CD4-positive, alpha-beta memory T cell (primary cell): ENCODE results near the gene CLEC1B. TPM values are rescaled to one million over a fixed set of nuclear protein-coding genes. Genes with fewer than 3 reads are reported as not detected.
A peak's percentile ranks its signal among the peaks of the same experiment; 100 is the strongest.
"Not testable (repeated sequence)": the region's sequence is repeated elsewhere in the genome, so short reads cannot be mapped to it uniquely, and the experiment has no call there.

Experiments used
- CTCF ChIA-PET: fragments of 350-600 bp; sonication (Branson Sonifier 250); formaldehyde crosslinking; loops from one replicate; lab custom pipeline; 2021; ENCODE audit warnings: inconsistent platforms; ENCODE audit not compliant: partially characterized antibody; lab: Charles Lee
- POLR2A ChIA-PET: fragments of 350-600 bp; sonication (Branson Sonifier 250); formaldehyde crosslinking; loops from one replicate; lab custom pipeline; 2021; ENCODE audit not compliant: partially characterized antibody; lab: Charles Lee
- DNase-seq, 5 donors: peaks; one replicate each; pipeline versions ENCODE4 v3.0.0 to v3.0.0-alpha.2; 2020 to 2022; ENCODE audit warnings: mixed read lengths in 1 of 5
- H3K27ac ChIP-seq: one replicate; pipeline ENCODE4 v1.7.0; 2013; ENCODE audit warnings: low read depth, low read length
- H3K27me3 ChIP-seq: 2 replicates; pipeline ENCODE4 v1.7.0; 2013; ENCODE audit warnings: mild to moderate bottlenecking, low read length, moderate library complexity; ENCODE audit not compliant: insufficient read depth
- H3K36me3 ChIP-seq: 2 replicates; pipeline ENCODE4 v1.7.0; 2013; ENCODE audit warnings: mild to moderate bottlenecking, low read length, moderate library complexity; ENCODE audit not compliant: insufficient read depth
- H3K4me1 ChIP-seq: 2 replicates; pipeline ENCODE4 v1.7.0; 2013; ENCODE audit warnings: mild to moderate bottlenecking, low read length, moderate library complexity; ENCODE audit not compliant: insufficient read depth
- H3K4me3 ChIP-seq, 2 donors: one replicate each; pipeline ENCODE4 v1.7.0; 2013; ENCODE audit warnings: low read length in 2 of 2, mild to moderate bottlenecking in 1 of 2
- H3K9me3 ChIP-seq, 2 donors: one replicate each; pipeline ENCODE4 v1.7.0; 2013; ENCODE audit warnings: low read length in 2 of 2, control low read depth in 1 of 2; ENCODE audit not compliant: control insufficient read depth in 1 of 2
- H3K27ac Mint-ChIP-seq, 7 donors: one replicate each; pipeline ENCODE4 v1.8.0; 2020 to 2021; ENCODE audit warnings: mixed read lengths in 7 of 7, mild to moderate bottlenecking in 6 of 7, inconsistent platforms in 3 of 7, moderate library complexity in 3 of 7
- H3K27me3 Mint-ChIP-seq, 2 donors: one replicate each; pipeline ENCODE4 v1.8.0; 2020 to 2021; ENCODE audit warnings: mixed read lengths in 2 of 2
- H3K36me3 Mint-ChIP-seq, 2 donors: one replicate each; pipeline ENCODE4 v1.8.0; 2020 to 2021; ENCODE audit warnings: mixed read lengths in 2 of 2, inconsistent platforms in 1 of 2, mild to moderate bottlenecking in 1 of 2
- H3K4me1 Mint-ChIP-seq, 4 donors: one replicate each; pipeline ENCODE4 v1.8.0; 2020 to 2021; ENCODE audit warnings: mixed read lengths in 4 of 4, mild to moderate bottlenecking in 1 of 4
- H3K4me3 Mint-ChIP-seq, 8 donors: one replicate each; pipeline ENCODE4 v1.8.0; 2020 to 2021; ENCODE audit warnings: mixed read lengths in 8 of 8, mild to moderate bottlenecking in 7 of 8, moderate library complexity in 6 of 8, inconsistent platforms in 3 of 8
- H3K9me3 Mint-ChIP-seq, 8 donors: one replicate each; pipeline ENCODE4 v1.8.0; 2020 to 2021; ENCODE audit warnings: mixed read lengths in 8 of 8, mild to moderate bottlenecking in 5 of 8, inconsistent platforms in 3 of 8, moderate library complexity in 1 of 8
- intact Hi-C: fragments of 100-400 bp; cut with micrococcal nuclease; formaldehyde crosslinking; loops from one replicate; pipeline ENCODE4 v1.15.1; 2023
- polyA plus RNA-seq, 2 donors: library from polyadenylated mRNA; unstranded; fragments of 300-500 nt; fragmentation: Illumina TruSeq; gene quantifications; one replicate each; pipeline ENCODE4 v1.2.3, GENCODE V29; 2021
- total RNA-seq, 2 experiments: library from RNA; stranded (reverse); gene quantifications; one replicate each; pipeline ENCODE4 v1.2.3, GENCODE V29; 2021

CLEC1B gene
- total and polyA plus RNA-seq, 4 experiments from 2014 or later: not detected

DNA sequence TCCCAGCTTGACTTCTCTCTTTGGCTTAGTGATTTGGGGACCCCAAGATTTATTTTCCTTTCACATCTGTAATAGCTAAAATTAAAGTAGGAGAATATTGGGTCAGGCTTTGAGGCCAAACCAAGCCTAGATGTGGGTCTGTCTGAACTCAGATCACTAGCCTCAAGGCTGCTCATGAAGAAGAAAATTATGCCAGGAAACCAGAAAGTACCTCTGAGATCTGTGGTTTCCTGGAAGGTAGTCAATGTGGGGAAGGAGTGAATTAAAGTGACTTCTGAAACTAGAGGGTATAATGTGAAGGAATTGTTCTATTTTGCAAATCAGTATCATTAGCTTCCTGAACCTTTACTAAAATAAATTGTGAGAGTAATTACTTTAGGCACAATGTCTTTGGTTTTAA lies 41.1 kb downstream of the CLEC1B start:
- no peak overlapping the region for H3K4me3 ChIP-seq
- Mint-ChIP-seq H3K4me1 (peaks cover 16 to 36% (median 27%) of the 10 kb centered on the region in 4 donors), H3K4me3 (peak overlapping the region in 4 of 8 donors; percentile 28 to 72 (median 60)), H3K27me3 (no peaks in the 10 kb centered on the region), H3K9me3 (no peaks in the 10 kb centered on the region), H3K27ac (no peak overlapping the region), H3K36me3 (no peaks in the 10 kb centered on the region)
- peaks cover 15% of the 10 kb centered on the region for H3K4me1 ChIP-seq
- DNase-seq: peak in 4 of 5 donors; percentile 10 to 34 (median 24)
- intact Hi-C loops: no loop called here
- H3K27me3 ChIP-seq: no peaks in the 10 kb centered on the region
- ChIA-PET POLR2A (no interaction called here), CTCF (interaction anchor here (0.6 kb wide), 1 partner anchor 1241 kb away, joined by 3 read pairs; no protein-coding TSS in a partner anchor)
- H3K9me3 ChIP-seq: no peaks in the 10 kb centered on the region
- H3K36me3 ChIP-seq: no peaks in the 10 kb centered on the region
- H3K27ac ChIP-seq: no peak overlapping the region

DNA sequence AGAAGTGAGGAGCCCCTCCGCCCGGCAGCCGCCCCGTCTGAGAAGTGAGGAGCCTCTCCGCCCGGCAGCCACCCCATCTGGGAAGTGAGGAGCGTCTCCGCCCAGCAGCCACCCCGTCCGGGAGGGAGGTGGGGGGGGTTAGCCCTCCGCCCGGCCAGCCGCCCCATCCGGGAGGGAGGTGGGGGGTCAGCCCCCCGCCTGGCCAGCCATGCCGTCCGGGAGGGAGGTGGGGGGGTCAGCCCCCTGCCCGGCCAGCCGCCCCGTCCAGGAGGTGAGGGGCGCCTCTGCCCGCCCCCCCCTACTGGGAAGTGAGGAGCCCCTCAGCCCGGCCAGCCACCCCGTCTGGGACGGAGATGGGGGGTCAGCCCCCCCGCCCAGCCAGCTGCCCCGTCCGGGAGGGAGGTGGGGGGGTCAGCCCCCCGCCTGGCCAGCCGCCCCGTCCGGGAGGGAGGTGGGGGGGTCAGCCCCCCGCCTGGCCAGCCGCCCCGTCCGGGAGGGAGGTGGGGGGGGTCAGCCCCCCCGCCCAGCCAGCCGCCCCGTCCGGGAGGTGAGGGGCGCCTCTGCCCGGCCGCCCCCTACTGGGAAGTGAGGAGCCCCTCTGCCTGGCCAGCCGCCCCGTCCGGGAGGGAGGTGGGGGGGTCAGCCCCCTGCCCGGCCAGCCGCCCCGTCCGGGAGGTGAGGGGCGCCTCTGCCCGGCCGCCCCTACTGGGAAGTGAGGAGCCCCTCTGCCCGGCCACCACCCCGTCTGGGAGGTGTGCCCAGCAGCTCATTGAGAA lies 45.8 kb downstream of the CLEC1B start:
- H3K27ac ChIP-seq, DNase-seq, H3K4me3 Mint-ChIP-seq, H3K27me3 Mint-ChIP-seq, H3K27ac Mint-ChIP-seq, H3K9me3 Mint-ChIP-seq, CTCF ChIA-PET, intact Hi-C loops, H3K36me3 ChIP-seq, POLR2A ChIA-PET, H3K4me3 ChIP-seq, H3K9me3 ChIP-seq, H3K27me3 ChIP-seq, H3K36me3 Mint-ChIP-seq: not testable (repeated sequence)
- peaks cover 35 to 48% (median 43%) of the 10 kb centered on the region in 4 donors for H3K4me1 Mint-ChIP-seq
- peaks cover 41% of the 10 kb centered on the region for H3K4me1 ChIP-seq

DNA sequence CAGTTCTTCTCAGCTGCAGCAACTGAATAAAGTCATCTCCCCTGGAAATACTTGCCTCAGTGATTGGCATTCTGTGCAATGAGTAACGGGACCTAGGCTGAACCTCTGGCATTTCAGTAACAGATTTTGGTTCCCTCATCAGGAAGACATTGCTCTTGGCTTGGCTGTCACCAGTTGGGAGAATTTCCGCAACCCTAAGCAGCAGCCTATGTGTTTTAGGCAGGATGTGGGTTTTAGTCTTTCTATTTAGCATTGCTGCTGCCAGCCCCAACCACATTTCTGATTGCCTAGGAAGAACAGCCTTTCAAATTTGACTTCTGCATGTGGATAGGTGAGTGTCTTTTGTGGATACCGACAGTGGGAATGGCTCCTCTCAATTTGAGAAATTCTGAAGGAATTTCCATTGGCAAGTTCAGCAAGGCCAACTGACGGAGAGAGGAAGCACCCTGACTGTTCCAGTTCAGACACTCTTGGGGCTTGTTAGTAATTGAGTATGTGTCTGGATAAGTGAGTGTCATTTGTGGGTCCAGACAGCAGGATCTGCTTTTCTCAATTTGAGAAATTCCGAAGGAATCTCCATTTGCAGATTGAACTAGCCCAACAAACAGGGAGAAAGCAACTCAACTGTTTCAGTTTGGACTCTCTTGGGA lies 47.8 kb downstream of the CLEC1B start:
- Histone ChIP-seq H3K4me1 (peaks cover 32% of the 10 kb centered on the region), H3K36me3 (no peaks in the 10 kb centered on the region), H3K27ac (no peak overlapping the region), H3K4me3 (no peak overlapping the region), H3K9me3 (no peaks in the 10 kb centered on the region), H3K27me3 (no peaks in the 10 kb centered on the region)
- H3K27me3 Mint-ChIP-seq: no peaks in the 10 kb centered on the region
- POLR2A ChIA-PET: no interaction called here
- H3K9me3 Mint-ChIP-seq: no peaks in the 10 kb centered on the region
- intact Hi-C loops: no loop called here
- H3K36me3 Mint-ChIP-seq: no peaks in the 10 kb centered on the region
- CTCF ChIA-PET: interaction anchor here (1.0 kb wide), 1 partner anchor 33 kb away, joined by 4 read pairs; no protein-coding TSS in a partner anchor
- H3K4me1 Mint-ChIP-seq: peaks cover 25 to 34% (median 29%) of the 10 kb centered on the region in 4 donors
- peak overlapping the region in 6 of 7 donors; percentile 22 to 65 (median 49) for H3K27ac Mint-ChIP-seq
- DNase-seq: peak; percentile 36 to 61 (median 49)
- H3K4me3 Mint-ChIP-seq: peak overlapping the region in 6 of 8 donors; percentile 7 to 73 (median 36)

DNA sequence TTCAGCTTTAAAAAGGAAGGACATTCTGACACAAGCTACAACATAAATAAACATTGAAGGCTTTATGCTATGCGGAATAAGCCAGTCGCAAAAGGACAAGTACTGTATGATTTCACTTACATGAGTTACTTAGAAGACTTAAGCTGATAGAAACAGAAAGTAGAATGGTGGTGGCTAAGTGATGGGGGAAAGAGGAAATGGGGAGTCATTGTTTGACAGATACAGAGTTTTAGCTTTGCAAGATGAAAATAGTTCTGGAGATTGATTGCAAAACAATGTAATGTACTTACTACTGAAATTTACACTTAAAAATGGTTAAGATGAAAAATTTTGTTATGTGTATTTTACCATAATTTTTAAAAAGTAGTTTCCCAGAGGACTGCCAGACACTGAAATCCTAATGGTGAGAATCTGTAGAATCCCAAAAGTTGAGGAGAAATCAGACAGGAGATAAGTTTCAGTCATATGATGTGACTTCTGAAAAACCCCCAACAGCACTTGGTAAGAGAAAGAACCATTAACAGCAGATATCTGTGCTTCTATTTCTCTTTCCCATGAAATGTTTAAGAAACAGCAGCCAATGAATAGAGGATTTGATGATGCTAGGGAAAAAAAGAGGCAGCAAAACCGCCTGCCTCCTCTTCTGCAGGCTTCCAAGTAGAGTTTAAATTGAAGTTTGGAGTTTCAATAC lies 50.2 kb downstream of the CLEC1B start:
- DNase-seq: no peak
- ChIA-PET POLR2A (no interaction called here), CTCF (interaction anchor here (0.6 to 1.7 kb wide), 6 partner anchors 9 to 205 kb away, joined by 3 read pairs; partner anchors contain the start of gene CLEC2B)
- peaks cover 28 to 41% (median 31%) of the 10 kb centered on the region in 4 donors for H3K4me1 Mint-ChIP-seq
- Histone ChIP-seq H3K4me3 (no peak overlapping the region), H3K27ac (no peak overlapping the region), H3K9me3 (no peaks in the 10 kb centered on the region), H3K36me3 (no peaks in the 10 kb centered on the region), H3K27me3 (no peaks in the 10 kb centered on the region), H3K4me1 (peaks cover 32% of the 10 kb centered on the region)
- H3K27me3 Mint-ChIP-seq: no peaks in the 10 kb centered on the region
- no peaks in the 10 kb centered on the region for H3K36me3 Mint-ChIP-seq
- H3K4me3 Mint-ChIP-seq: no peak overlapping the region
- H3K9me3 Mint-ChIP-seq: no peaks in the 10 kb centered on the region
- H3K27ac Mint-ChIP-seq: no peak overlapping the region
- intact Hi-C loops: no loop called here

DNA sequence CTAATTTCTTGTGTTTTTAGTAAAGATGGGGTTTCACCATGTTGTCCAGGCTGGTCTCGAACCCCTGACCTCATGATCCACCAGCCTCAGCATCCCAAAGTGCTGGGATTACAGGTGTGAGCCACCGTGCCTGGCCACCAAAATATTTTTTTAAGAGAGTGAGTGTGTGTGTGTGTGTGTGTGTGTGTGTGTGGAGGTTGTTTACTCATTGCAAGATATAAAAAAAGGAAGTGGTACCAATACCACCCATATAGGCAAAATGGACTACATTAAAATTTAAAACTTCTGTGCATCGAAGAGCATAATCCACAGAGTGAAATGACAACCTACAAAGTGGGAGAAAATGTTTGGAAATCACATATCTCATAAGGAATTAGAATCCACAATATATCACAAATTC lies 51.2 kb downstream of the CLEC1B start:
- no peak overlapping the region for H3K27ac Mint-ChIP-seq
- intact Hi-C loops: no loop called here
- Histone ChIP-seq H3K27ac (no peak overlapping the region), H3K9me3 (no peaks in the 10 kb centered on the region), H3K27me3 (no peaks in the 10 kb centered on the region), H3K4me1 (peaks cover 32% of the 10 kb centered on the region), H3K36me3 (no peaks in the 10 kb centered on the region), H3K4me3 (no peak overlapping the region)
- H3K9me3 Mint-ChIP-seq: no peaks in the 10 kb centered on the region
- ChIA-PET CTCF (no interaction called here), POLR2A (no interaction called here)
- no peak overlapping the region for H3K4me3 Mint-ChIP-seq
- H3K4me1 Mint-ChIP-seq: peaks cover 29 to 45% (median 36%) of the 10 kb centered on the region in 4 donors
- no peak for DNase-seq
- no peaks in the 10 kb centered on the region for H3K36me3 Mint-ChIP-seq
- no peaks in the 10 kb centered on the region for H3K27me3 Mint-ChIP-seq

DNA sequence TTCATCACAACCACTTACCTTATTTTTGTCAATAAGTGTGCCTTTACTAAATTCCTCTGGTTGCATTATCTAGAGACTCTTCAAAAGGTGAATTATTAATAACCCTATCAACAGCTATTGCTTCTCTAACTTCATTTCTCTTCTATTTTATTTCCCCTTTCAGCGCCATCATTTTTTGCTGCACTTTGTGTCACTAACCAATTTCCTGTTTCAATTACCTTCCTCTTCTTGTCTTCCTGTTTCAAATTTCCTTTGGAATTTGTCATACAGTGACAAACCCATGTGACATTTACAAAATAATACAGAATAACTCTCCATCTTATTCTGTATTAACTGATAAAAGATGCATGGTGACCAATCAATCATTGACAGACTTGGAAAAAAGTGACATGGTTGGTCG lies 54.5 kb downstream of the CLEC1B start:
- H3K27ac ChIP-seq: no peak overlapping the region
- ChIA-PET POLR2A (no interaction called here), CTCF (interaction anchor here (1.0 kb wide), 1 partner anchor 201 kb away, joined by 3 read pairs; no protein-coding TSS in a partner anchor)
- no peaks in the 10 kb centered on the region for H3K27me3 ChIP-seq
- Mint-ChIP-seq H3K4me3 (peak overlapping the region in 2 of 8 donors; percentile 4 to 55), H3K4me1 (peaks cover 14 to 33% (median 22%) of the 10 kb centered on the region in 4 donors), H3K9me3 (no peaks in the 10 kb centered on the region), H3K36me3 (no peaks in the 10 kb centered on the region), H3K27ac (peak overlapping the region in 1 of 7 donors; percentile 0), H3K27me3 (peaks cover 0 to 3% of the 10 kb centered on the region in 2 donors)
- no peak overlapping the region for H3K4me3 ChIP-seq
- no peaks in the 10 kb centered on the region for H3K9me3 ChIP-seq
- no peak for DNase-seq
- intact Hi-C loops: loop anchor here (5.0 kb wide), 1 partner anchor 63 kb away; no protein-coding TSS in a partner anchor
- no peaks in the 10 kb centered on the region for H3K36me3 ChIP-seq
- peaks cover 14% of the 10 kb centered on the region for H3K4me1 ChIP-seq
